Measurements from ENCODE around the gene KAZN.

The KAZN gene

DNA sequence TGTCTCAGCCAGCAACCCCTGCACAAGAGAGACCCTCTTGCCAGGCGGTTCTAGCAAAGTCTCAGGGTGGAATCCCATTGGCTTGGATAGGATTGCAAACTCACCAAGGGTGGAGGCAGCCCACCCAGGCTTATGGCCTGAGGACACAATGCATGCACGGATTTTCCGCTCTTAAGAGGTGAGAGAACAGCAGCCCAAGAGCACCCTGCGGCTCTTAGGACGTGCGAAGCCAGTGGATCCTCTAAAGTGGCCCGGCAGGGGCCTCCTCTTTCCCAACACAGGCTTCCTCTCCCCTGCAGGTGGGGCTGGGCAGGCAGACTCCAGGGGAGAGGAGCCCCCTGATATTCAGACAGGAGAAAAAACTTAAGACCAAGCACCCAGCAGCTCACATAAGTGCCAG, 523.8 kb downstream of the KAZN start:
- Histone ChIP-seq H3K27me3 (ENCODE audit: control insufficient read depth, insufficient read depth, low read length) (peaks cover 24% of the 10 kb centered on the region), H3K36me3 (ENCODE audit: insufficient read depth, low read length) (no peaks in the 10 kb centered on the region), H3K9me3 (replicated peaks; ENCODE audit: low read length) (no peaks in the 10 kb centered on the region), H3K4me2 (ENCODE audit: low read length) (no peak overlapping the region), H3K9ac (ENCODE audit: low read depth, low read length) (no peak overlapping the region), H3K4me1 (ENCODE audit: control insufficient read depth, insufficient read depth, low read length) (no peaks in the 10 kb centered on the region), H3K4me3 (ENCODE audit: low read length) (no peak overlapping the region)

DNA sequence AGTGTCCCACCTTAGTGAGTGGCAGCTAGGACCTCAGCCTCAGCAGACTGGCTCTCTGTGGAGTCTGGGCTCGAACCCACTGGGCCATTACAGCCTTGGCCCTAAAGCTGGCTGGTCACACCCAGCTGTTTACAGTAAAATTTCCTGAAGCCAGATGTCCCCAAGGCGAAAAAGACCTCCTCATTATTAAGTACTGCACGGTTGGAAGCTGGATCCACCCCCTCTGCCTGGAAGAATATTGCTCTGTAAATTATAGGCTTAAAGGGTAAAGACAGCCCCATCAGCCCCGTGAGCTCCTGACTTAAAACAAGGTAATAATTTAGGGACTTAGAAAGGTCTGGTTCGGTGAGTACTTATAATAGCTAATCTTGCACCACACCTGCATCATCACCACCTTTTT, 524.8 kb downstream of the KAZN start:
- H3K9ac ChIP-seq (ENCODE audit: low read depth, low read length): no peak overlapping the region
- no peaks in the 10 kb centered on the region for H3K36me3 ChIP-seq (ENCODE audit: insufficient read depth, low read length)
- H3K4me1 ChIP-seq (ENCODE audit: control insufficient read depth, insufficient read depth, low read length): no peaks in the 10 kb centered on the region
- H3K9me3 ChIP-seq (replicated peaks; ENCODE audit: low read length): no peaks in the 10 kb centered on the region
- H3K4me3 ChIP-seq (ENCODE audit: low read length): no peak overlapping the region
- H3K4me2 ChIP-seq (ENCODE audit: low read length): no peak overlapping the region
- H3K27me3 ChIP-seq (ENCODE audit: control insufficient read depth, insufficient read depth, low read length): peaks cover 24% of the 10 kb centered on the region

DNA sequence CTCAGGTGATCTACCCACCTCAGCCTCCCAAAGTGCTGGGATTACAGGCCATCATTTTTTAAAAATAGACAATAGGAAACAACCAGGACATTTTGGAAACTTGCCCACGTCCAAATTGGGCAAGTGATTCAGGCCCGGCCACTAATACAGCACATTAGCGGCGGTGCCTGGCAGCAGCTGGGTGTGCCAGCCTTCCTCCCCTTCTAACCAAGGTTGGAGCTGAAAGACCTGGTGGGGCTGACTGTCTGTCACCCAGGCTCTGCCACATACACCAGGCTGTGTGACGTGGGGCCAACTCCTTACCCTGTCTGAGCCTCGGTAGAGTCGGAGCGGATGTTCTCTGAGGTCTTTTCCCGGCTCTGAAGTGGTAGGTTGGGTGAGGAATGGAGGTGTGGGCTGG, 525.4 kb downstream of the KAZN start:
- H3K9ac ChIP-seq (ENCODE audit: low read depth, low read length): no peak overlapping the region
- no peak overlapping the region for H3K4me3 ChIP-seq (ENCODE audit: low read length)
- H3K36me3 ChIP-seq (ENCODE audit: insufficient read depth, low read length): no peaks in the 10 kb centered on the region
- no peak overlapping the region for H3K4me2 ChIP-seq (ENCODE audit: low read length)
- H3K9me3 ChIP-seq (replicated peaks; ENCODE audit: low read length): no peaks in the 10 kb centered on the region
- no peaks in the 10 kb centered on the region for H3K4me1 ChIP-seq (ENCODE audit: control insufficient read depth, insufficient read depth, low read length)
- peaks cover 24% of the 10 kb centered on the region for H3K27me3 ChIP-seq (ENCODE audit: control insufficient read depth, insufficient read depth, low read length)

DNA sequence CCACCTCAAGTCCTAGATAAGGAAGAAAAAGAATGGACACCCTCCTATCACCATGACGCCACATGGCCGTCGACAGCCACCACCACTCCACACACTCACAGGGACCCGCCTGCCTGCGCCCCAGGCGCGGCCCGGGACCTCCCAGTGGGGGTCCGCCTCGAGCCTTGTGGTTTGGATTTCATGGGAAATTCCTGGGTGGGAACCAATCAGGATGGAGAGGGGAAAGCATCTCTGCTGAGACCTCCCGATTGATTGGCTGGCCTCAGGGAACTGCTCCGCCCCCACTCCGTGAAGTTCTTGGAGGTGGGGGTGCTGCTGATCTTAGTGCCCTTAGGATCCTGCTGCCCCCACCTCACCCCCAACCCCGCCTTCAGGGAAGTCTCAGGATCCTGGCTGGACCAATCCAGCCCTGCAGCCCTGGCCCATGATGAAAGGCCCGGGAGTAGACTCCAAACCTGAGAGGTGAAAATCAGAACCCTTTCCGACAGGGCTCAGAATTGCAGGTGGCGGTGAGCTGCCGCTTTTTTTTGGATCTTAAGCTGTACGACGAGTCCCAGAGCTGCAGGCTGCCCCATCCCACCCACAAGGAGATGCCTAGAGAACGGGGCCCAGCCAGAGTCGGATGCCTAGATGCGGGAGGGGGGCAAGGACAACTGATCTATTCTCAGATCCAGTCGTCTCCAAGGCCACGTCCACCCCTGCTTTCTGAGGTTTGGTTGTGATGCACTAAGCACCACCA, 526.0 kb downstream of the KAZN start:
- Histone ChIP-seq H3K9me3 (replicated peaks; ENCODE audit: low read length) (no peaks in the 10 kb centered on the region), H3K4me2 (ENCODE audit: low read length) (no peak overlapping the region), H3K4me3 (ENCODE audit: low read length) (no peak overlapping the region), H3K9ac (ENCODE audit: low read depth, low read length) (no peak overlapping the region), H3K4me1 (ENCODE audit: control insufficient read depth, insufficient read depth, low read length) (no peaks in the 10 kb centered on the region), H3K27me3 (ENCODE audit: control insufficient read depth, insufficient read depth, low read length) (peaks cover 29% of the 10 kb centered on the region), H3K36me3 (ENCODE audit: insufficient read depth, low read length) (no peaks in the 10 kb centered on the region)

DNA sequence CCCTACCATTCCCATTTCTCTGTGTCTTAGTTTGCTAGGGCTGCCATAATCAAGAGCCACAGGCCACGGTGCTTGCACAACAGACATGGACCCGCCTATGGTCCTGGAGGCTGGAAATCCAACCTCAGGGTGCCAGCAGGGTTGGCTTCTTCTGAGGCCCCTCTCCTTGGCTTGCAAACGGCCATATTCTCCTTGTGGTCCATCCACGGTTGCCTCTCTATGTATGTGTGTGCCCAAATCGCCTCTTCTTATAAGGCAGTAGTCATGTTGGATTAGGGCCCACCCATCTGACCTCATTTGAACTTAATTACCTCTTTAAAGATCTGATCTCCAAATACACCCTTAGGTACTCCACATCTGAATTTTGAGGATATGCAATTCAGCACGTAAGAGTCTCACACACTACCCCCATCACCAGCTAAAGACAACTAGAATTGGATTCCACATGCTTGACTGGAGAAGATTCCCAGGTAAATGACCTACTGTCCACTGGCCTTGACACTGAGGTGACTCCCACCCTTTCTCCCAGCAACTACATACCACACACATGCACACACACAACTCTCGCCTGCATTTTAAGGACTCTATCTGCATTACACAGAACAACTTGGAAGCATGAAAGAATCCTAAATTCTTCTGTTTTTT, 526.7 kb downstream of the KAZN start:
- Histone ChIP-seq H3K9me3 (replicated peaks; ENCODE audit: low read length) (no peaks in the 10 kb centered on the region), H3K4me3 (ENCODE audit: low read length) (no peak overlapping the region), H3K27me3 (ENCODE audit: control insufficient read depth, insufficient read depth, low read length) (peaks cover 26% of the 10 kb centered on the region), H3K36me3 (ENCODE audit: insufficient read depth, low read length) (no peaks in the 10 kb centered on the region), H3K4me1 (ENCODE audit: control insufficient read depth, insufficient read depth, low read length) (no peaks in the 10 kb centered on the region), H3K4me2 (ENCODE audit: low read length) (no peak overlapping the region), H3K9ac (ENCODE audit: low read depth, low read length) (no peak overlapping the region)

DNA sequence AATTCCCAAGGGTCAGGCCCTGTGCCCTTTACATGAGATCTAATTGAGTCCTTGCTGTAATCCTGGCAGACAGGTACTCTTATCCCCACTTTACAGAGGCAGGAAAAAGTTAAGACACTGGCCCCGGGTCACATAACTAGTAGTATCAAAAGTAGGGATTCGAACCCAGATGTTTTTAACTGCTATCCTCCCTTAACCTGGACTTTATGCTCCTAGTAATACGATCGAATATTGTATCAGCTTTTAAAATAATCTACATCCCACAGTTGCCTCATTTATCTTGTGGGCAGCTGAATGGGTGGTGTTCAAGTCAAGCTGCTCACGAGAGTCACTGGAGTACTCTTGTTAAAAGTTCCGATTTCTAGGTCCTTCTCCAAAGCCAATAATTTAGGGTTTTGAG, 529.6 kb downstream of the KAZN start:
- no peaks in the 10 kb centered on the region for H3K4me1 ChIP-seq (ENCODE audit: control insufficient read depth, insufficient read depth, low read length)
- no peaks in the 10 kb centered on the region for H3K9me3 ChIP-seq (replicated peaks; ENCODE audit: low read length)
- peaks cover 20% of the 10 kb centered on the region for H3K27me3 ChIP-seq (ENCODE audit: control insufficient read depth, insufficient read depth, low read length)
- H3K36me3 ChIP-seq (ENCODE audit: insufficient read depth, low read length): no peaks in the 10 kb centered on the region
- no peak overlapping the region for H3K9ac ChIP-seq (ENCODE audit: low read depth, low read length)
- H3K4me3 ChIP-seq (ENCODE audit: low read length): no peak overlapping the region
- no peak overlapping the region for H3K4me2 ChIP-seq (ENCODE audit: low read length)

DNA sequence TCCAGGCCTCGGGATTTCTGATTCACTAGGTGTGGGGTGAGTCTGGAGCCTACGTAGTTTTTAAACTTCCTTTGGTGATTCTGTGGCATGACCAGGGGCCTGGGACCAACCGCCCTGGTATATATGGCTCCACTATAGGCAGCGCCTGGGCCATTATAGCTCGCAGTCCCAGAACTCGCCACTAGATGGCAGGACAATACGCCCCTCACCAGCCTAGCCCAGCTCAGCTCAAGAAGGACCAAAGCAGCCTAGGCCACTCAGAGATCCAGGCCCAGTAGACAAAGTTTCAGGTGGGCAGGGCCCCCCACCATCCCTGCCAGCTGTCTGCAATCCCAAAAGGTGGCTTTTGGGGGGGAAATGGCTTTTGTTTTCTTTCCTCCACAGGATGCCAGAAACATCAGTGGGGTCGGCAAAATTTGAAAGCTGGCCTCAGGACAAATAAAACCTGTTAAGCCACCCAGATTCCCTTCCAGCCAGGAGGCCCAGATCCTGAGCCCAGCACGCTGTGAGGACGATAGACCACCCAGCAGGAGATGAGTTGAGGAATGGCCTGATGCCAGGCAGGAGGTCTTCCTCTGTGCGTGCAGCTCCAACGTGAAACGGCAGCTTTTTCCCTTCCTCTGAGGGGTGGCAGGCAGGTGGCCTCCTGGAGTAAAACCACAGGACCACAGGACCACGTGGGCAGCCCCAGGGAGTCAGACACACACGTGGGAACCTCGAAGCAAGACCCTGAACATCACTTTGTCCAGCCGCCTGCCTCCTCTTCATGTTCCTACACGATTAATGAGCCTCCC, 530.2 kb downstream of the KAZN start:
- Histone ChIP-seq H3K27me3 (ENCODE audit: control insufficient read depth, insufficient read depth, low read length) (peaks cover 23% of the 10 kb centered on the region), H3K4me1 (ENCODE audit: control insufficient read depth, insufficient read depth, low read length) (no peaks in the 10 kb centered on the region), H3K4me2 (ENCODE audit: low read length) (no peak overlapping the region), H3K9ac (ENCODE audit: low read depth, low read length) (no peak overlapping the region), H3K9me3 (replicated peaks; ENCODE audit: low read length) (no peaks in the 10 kb centered on the region), H3K4me3 (ENCODE audit: low read length) (no peak overlapping the region), H3K36me3 (ENCODE audit: insufficient read depth, low read length) (no peaks in the 10 kb centered on the region)

DNA sequence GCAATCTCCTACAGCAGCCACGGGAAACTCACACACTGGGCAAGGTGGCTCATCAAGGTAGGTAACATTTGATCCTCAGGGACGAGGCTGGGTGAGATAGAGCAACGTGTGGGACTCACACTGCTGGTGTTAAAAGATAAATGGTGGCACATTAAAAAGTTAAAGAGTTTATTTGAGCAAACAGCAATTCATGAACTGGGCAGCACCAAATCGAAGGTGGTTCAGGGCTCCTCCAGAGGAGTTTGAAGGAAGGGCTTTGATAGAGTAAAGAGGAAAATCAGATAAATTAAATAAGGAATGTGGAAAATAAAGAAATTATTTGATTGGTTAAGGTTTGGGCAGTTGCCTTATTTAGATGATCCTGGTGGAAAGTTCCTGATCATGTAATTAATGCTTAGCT, 531.5 kb downstream of the KAZN start:
- Histone ChIP-seq H3K4me1 (ENCODE audit: control insufficient read depth, insufficient read depth, low read length) (no peaks in the 10 kb centered on the region), H3K27me3 (ENCODE audit: control insufficient read depth, insufficient read depth, low read length) (peaks cover 29% of the 10 kb centered on the region), H3K4me2 (ENCODE audit: low read length) (no peak overlapping the region), H3K9me3 (replicated peaks; ENCODE audit: low read length) (no peaks in the 10 kb centered on the region), H3K36me3 (ENCODE audit: insufficient read depth, low read length) (no peaks in the 10 kb centered on the region), H3K4me3 (ENCODE audit: low read length) (no peak overlapping the region), H3K9ac (ENCODE audit: low read depth, low read length) (no peak overlapping the region)

DNA sequence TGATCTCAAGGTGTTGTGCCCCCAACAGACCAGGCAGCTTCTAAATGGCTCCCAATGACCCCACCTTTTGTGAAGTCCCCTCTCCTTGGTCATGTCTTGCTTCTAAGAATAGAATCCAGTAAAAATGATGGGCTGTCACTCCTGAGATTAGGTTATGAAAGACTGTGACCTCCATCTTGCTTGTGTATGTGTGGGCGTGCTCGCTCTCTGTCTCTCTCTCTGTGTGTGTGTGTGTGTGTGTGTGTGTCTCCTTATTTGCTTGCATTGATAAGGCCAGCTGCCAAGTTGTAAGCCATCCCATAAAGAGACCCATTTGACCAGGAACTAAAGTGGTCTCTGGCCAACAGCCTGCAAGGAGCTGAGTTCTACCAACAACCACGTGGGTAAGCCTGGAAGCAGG, 532.1 kb downstream of the KAZN start:
- no peak overlapping the region for H3K4me3 ChIP-seq (ENCODE audit: low read length)
- H3K4me1 ChIP-seq (ENCODE audit: control insufficient read depth, insufficient read depth, low read length): no peaks in the 10 kb centered on the region
- no peaks in the 10 kb centered on the region for H3K9me3 ChIP-seq (replicated peaks; ENCODE audit: low read length)
- H3K27me3 ChIP-seq (ENCODE audit: control insufficient read depth, insufficient read depth, low read length): peaks cover 26% of the 10 kb centered on the region
- H3K36me3 ChIP-seq (ENCODE audit: insufficient read depth, low read length): no peaks in the 10 kb centered on the region
- H3K9ac ChIP-seq (ENCODE audit: low read depth, low read length): no peak overlapping the region
- no peak overlapping the region for H3K4me2 ChIP-seq (ENCODE audit: low read length)

DNA sequence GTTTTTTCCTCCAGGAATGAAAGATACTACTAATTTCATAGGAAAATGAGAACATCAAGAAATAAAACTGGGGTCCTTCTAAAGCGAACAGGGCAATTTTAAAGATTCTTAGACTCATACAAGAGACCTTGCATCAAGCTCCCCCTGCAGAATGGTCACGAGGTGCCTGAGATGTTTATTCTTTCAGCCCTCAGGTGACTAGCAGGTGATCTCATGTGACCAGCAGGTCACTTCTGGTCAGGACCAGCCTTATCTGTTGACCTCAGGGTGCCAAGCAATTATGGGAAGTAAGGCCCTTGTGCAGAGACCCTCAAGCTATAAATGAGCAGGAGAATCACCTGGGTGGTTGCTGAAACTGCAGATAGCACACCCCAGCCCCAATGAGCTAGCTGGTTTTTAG, 534.5 kb downstream of the KAZN start:
- H3K27me3 ChIP-seq (ENCODE audit: control insufficient read depth, insufficient read depth, low read length): peaks cover 27% of the 10 kb centered on the region
- no peak overlapping the region for H3K4me3 ChIP-seq (ENCODE audit: low read length)
- H3K4me1 ChIP-seq (ENCODE audit: control insufficient read depth, insufficient read depth, low read length): no peaks in the 10 kb centered on the region
- H3K4me2 ChIP-seq (ENCODE audit: low read length): no peak overlapping the region
- no peaks in the 10 kb centered on the region for H3K36me3 ChIP-seq (ENCODE audit: insufficient read depth, low read length)
- no peak overlapping the region for H3K9ac ChIP-seq (ENCODE audit: low read depth, low read length)
- H3K9me3 ChIP-seq (replicated peaks; ENCODE audit: low read length): no peaks in the 10 kb centered on the region

DNA sequence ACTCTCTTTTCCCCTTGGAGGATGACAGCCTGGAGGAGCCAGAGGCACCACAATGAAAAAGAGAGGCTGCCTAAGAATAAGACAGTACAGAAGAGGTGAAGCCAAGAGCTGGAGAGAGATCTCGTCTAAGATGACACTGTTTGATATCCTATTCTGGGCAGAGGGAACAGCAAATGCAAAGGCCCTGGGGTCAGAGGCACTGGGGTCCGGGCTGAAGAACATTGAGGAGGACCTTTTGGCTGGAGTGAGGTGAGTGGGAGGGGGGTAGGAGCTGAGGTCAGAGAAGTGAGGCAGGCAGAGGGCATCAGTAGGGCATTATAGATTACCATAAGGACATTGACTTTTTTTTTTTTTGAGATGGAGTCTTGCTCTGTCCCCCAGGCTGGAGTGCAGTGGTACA, 535.8 kb downstream of the KAZN start:
- peaks cover 25% of the 10 kb centered on the region for H3K27me3 ChIP-seq (ENCODE audit: control insufficient read depth, insufficient read depth, low read length)
- H3K9me3 ChIP-seq (replicated peaks; ENCODE audit: low read length): no peaks in the 10 kb centered on the region
- H3K4me1 ChIP-seq (ENCODE audit: control insufficient read depth, insufficient read depth, low read length): no peaks in the 10 kb centered on the region
- H3K4me2 ChIP-seq (ENCODE audit: low read length): no peak overlapping the region
- no peak overlapping the region for H3K9ac ChIP-seq (ENCODE audit: low read depth, low read length)
- no peaks in the 10 kb centered on the region for H3K36me3 ChIP-seq (ENCODE audit: insufficient read depth, low read length)
- H3K4me3 ChIP-seq (ENCODE audit: low read length): no peak overlapping the region

All from skeletal muscle satellite cell (primary cell).